Stomach (tissue), 9 donors: ENCODE data around the gene LTB4R2. TPM values are rescaled to one million over a fixed set of nuclear protein-coding genes. Genes with fewer than 3 reads are reported as not detected.

Experiments used
- DNase-seq, 2 donors: peaks; one replicate each; pipeline versions ENCODE4 v3.0.0 to v3.0.0-alpha.2; 2013 to 2019
- H3K27ac ChIP-seq, 5 donors: fragments of 200-600 bp in 4 of 5; sonication (generic) in 4 of 5; one replicate each; pipeline ENCODE4 v1.5.1; 2013 to 2019; ENCODE audit warnings: mild to moderate bottlenecking in 1 of 5, moderate library complexity in 1 of 5
- H3K27me3 ChIP-seq, 3 donors: fragments of 200-600 bp; sonication (generic); one replicate each; pipeline ENCODE4 v1.5.1; 2017 to 2019; ENCODE audit warnings: mixed run types in 1 of 3
- H3K36me3 ChIP-seq, 4 donors: fragments of 200-600 bp; sonication (generic); 1 replicate in 3 of 4; 2 replicates in 1 of 4; pipeline ENCODE4 v1.5.1; 2016 to 2019
- H3K4me1 ChIP-seq, 4 donors: fragments of 200-600 bp; sonication (generic); one replicate each; pipeline ENCODE4 v1.5.1; 2016 to 2019
- H3K4me3 ChIP-seq, 4 donors: fragments of 200-600 bp; sonication (generic) in 3 of 4; one replicate each; pipeline ENCODE4 v1.5.1; 2016 to 2019; ENCODE audit warnings: mild to moderate bottlenecking in 1 of 4
- H3K9me3 ChIP-seq, 4 donors: fragments of 200-600 bp; sonication (generic); one replicate each; pipeline ENCODE4 v1.5.1; 2016 to 2019
- EP300 ChIP-seq: sonication (generic); formaldehyde crosslinking; IDR thresholded peaks from one replicate; pipeline ENCODE4 v1.6.1; 2017; ENCODE audit warnings: antibody characterized with exemption
- POLR2A ChIP-seq, 4 donors: fragments of 450-650 bp; IDR thresholded peaks; one replicate each; pipeline ENCODE4 v1.6.1; 2016; ENCODE audit warnings: antibody characterized with exemption in 4 of 4, control low read depth in 2 of 4, mild to moderate bottlenecking in 1 of 4, moderate library complexity in 1 of 4
- POLR2AphosphoS5 ChIP-seq, 3 donors: sonication (generic); formaldehyde crosslinking; IDR thresholded peaks; one replicate each; pipeline ENCODE4 v1.6.1; 2016; ENCODE audit warnings: antibody characterized with exemption in 3 of 3
- WGBS, 5 donors: extraction: QIAGEN DNeasy Blood & Tissue Kit in 3 of 5; methylation state at CpG; one replicate each; pipeline versions ENCODE4 v1.1.5 to v1.1.7; 2013 to 2018; 5-methylcytosine and 5-hydroxymethylcytosine counted together
- intact Hi-C: fragments of 100-400 bp; cut with DNase I; formaldehyde crosslinking; loops from one replicate; pipeline ENCODE4 v1.15.1; 2023; ENCODE audit warnings: low total_unique reads
- polyA plus RNA-seq, 3 donors: library from polyadenylated mRNA; stranded (reverse); fragments of 200-250 nt; gene quantifications; one replicate each; pipeline ENCODE4 v1.2.3, GENCODE V29; 2013
- total RNA-seq, 5 donors: library from RNA; depleted of rRNA; stranded (reverse); fragments of >200 nt; gene quantifications; one replicate each; pipeline versions ENCODE4 v1.1.0 to v1.2.3, GENCODE V29; 2014 to 2016
- TF ChIP-seq, protein P1 (sequence below), 7 experiments: fragments of 450-650 bp in 4 of 7; fragments of 200-600 bp in 3 of 7; sonication (generic) in 3 of 7; IDR thresholded peaks; one replicate each; pipeline ENCODE4 v1.5.1; 2016 to 2019; ENCODE audit warnings: antibody characterized with exemption in 7 of 7, control low read depth in 2 of 7, mild to moderate bottlenecking in 1 of 7
- donor health status: healthy with polysubstance abuse.
- donor health status: Bipolar disorder and iron deficiency.
- donor health status: healthy.

The LTB4R2 gene
- total and polyA plus RNA-seq, 8 donors: 0.25 to 71.5 (median 11.0) TPM; not detected in 2

DNA sequence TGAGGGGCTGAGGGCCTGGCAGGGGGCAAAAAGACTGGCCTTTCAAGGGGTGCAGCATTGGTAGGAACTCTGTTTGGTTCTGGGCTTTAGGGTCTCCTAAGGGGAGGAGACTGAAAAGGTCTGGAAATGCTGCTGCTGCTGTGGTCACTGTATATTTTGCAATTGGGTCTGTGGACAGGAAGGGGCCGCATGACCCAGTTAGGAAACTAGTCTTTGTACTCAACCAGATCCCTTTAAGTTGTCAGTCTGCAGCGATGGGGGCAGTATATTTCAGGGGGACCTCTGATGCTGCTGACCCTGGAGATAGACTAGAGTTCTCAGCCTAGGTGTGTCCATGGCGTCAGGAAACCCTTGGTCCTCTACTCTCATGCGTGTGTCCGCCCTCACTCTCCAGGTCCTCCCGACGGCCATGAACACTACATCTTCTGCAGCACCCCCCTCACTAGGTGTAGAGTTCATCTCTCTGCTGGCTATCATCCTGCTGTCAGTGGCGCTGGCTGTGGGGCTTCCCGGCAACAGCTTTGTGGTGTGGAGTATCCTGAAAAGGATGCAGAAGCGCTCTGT lies 5.4 kb downstream of the LTB4R2 start:
- TF ChIP-seq EP300: no peak
- TF ChIP-seq, protein P1, sequence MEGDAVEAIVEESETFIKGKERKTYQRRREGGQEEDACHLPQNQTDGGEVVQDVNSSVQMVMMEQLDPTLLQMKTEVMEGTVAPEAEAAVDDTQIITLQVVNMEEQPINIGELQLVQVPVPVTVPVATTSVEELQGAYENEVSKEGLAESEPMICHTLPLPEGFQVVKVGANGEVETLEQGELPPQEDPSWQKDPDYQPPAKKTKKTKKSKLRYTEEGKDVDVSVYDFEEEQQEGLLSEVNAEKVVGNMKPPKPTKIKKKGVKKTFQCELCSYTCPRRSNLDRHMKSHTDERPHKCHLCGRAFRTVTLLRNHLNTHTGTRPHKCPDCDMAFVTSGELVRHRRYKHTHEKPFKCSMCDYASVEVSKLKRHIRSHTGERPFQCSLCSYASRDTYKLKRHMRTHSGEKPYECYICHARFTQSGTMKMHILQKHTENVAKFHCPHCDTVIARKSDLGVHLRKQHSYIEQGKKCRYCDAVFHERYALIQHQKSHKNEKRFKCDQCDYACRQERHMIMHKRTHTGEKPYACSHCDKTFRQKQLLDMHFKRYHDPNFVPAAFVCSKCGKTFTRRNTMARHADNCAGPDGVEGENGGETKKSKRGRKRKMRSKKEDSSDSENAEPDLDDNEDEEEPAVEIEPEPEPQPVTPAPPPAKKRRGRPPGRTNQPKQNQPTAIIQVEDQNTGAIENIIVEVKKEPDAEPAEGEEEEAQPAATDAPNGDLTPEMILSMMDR (IDR thresholded peaks at IDR 0.05): no peak
- TF ChIP-seq POLR2AphosphoS5 (IDR thresholded peaks at IDR 0.05): no peak
- TF ChIP-seq POLR2A (IDR thresholded peaks at IDR 0.05): no peak
- H3K4me1 ChIP-seq: peaks cover 35 to 72% (median 50%) of the 10 kb centered on the region in 4 donors
- 71 to 84% (median 75%) methylated on average over 10 of the region's 10 CpGs for WGBS, 5 donors

DNA sequence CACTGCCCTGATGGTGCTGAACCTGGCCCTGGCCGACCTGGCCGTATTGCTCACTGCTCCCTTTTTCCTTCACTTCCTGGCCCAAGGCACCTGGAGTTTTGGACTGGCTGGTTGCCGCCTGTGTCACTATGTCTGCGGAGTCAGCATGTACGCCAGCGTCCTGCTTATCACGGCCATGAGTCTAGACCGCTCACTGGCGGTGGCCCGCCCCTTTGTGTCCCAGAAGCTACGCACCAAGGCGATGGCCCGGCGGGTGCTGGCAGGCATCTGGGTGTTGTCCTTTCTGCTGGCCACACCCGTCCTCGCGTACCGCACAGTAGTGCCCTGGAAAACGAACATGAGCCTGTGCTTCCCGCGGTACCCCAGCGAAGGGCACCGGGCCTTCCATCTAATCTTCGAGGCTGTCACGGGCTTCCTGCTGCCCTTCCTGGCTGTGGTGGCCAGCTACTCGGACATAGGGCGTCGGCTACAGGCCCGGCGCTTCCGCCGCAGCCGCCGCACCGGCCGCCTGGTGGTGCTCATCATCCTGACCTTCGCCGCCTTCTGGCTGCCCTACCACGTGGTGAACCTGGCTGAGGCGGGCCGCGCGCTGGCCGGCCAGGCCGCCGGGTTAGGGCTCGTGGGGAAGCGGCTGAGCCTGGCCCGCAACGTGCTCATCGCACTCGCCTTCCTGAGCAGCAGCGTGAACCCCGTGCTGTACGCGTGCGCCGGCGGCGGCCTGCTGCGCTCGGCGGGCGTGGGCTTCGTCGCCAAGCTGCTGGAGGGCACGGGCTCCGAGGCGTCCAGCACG lies 6.1 kb downstream of the LTB4R2 start:
- Histone ChIP-seq H3K4me3 (peak overlapping the region in 2 of 4 donors; percentile 18 to 21), H3K36me3 (no peaks in the 10 kb centered on the region), H3K27me3 (peaks cover 0 to 41% (median 4%) of the 10 kb centered on the region in 3 donors), H3K4me1 (peaks cover 30 to 65% (median 43%) of the 10 kb centered on the region in 4 donors), H3K27ac (peak overlapping the region; percentile 37 to 95 (median 66)), H3K9me3 (no peaks in the 10 kb centered on the region)
- WGBS, 5 donors: 25 to 46% (median 31%) methylated on average over 14 to 70 of the region's 70 CpGs
- intact Hi-C loops: no loop called here
- TF ChIP-seq, protein P1 (IDR thresholded peaks at IDR 0.05): peak in 4 of 7 experiments; percentile 8 to 36 (median 22)
- TF ChIP-seq POLR2A (IDR thresholded peaks at IDR 0.05) (no peak), EP300 (no peak), POLR2AphosphoS5 (IDR thresholded peaks at IDR 0.05) (peak in 2 of 3 donors; percentile 14 to 40)
- DNase-seq: peak; percentile 77 to 80

More for the DNA sequence above, 5.4 kb downstream of the LTB4R2 start:
- Histone ChIP-seq H3K9me3 (no peaks in the 10 kb centered on the region), H3K4me3 (peak overlapping the region in 2 of 4 donors; percentile 18 to 21), H3K27me3 (peaks cover 0 to 41% (median 4%) of the 10 kb centered on the region in 3 donors), H3K27ac (peak overlapping the region; percentile 37 to 95 (median 66)), H3K36me3 (no peaks in the 10 kb centered on the region)
- intact Hi-C loops: no loop called here
- no peak for DNase-seq

DNA sequence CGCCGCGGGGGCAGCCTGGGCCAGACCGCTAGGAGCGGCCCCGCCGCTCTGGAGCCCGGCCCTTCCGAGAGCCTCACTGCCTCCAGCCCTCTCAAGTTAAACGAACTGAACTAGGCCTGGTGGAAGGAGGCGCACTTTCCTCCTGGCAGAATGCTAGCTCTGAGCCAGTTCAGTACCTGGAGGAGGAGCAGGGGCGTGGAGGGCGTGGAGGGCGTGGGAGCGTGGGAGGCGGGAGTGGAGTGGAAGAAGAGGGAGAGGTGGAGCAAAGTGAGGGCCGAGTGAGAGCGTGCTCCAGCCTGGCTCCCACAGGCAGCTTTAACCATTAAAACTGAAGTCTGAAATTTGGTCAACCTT lies 6.6 kb downstream of the LTB4R2 start:
- Histone ChIP-seq H3K27me3 (peaks cover 0 to 41% (median 4%) of the 10 kb centered on the region in 3 donors), H3K9me3 (no peaks in the 10 kb centered on the region), H3K36me3 (peaks cover 0 to 3% (median 0%) of the 10 kb centered on the region in 4 donors), H3K27ac (peak overlapping the region; percentile 37 to 95 (median 66)), H3K4me1 (peaks cover 24 to 60% (median 38%) of the 10 kb centered on the region in 4 donors), H3K4me3 (peak overlapping the region in 1 of 4 donors; percentile 18)
- TF ChIP-seq POLR2AphosphoS5 (IDR thresholded peaks at IDR 0.05) (no peak), POLR2A (IDR thresholded peaks at IDR 0.05) (no peak), EP300 (no peak)
- TF ChIP-seq, protein P1 (IDR thresholded peaks at IDR 0.05): no peak
- 43 to 68% (median 54%) methylated on average over 9 to 18 of the region's 18 CpGs for WGBS, 5 donors
- DNase-seq: no peak
- intact Hi-C loops: no loop called here

DNA sequence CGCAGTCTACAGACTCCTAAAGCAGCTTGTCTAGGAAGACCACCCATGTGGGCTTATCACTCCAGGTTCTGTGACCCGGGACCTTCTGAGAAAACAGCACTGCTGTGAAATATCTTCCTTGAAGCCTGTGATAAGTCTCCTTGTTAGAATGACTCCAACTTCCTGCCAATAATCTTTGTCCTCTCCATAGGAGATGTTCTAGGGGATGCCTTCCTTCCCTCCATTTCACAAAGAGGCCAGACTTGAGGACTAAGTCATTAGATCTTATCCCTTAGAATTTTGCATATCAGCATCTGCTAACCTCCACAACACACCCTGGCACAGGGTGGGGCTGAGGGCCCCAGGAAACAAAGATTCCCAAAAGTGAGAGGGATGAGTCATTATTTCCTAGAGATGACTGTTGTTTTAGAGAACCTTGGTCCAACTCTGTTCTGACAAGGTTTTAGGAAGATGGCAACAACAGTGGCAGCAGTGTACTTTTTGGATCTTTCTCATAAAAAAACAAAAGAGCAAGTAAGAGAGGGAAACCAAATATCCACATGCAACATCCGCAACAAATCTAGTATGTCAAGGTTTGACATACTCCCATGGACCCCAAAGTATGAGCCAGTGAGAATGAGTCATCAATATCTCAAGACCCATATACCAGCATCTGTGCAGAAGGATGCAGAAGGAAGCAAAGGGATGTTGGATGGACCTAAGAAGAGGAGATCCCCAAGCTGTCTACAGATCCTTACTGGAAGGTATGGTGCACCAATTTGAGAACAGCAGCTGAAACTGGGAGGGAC lies 7.4 kb downstream of the LTB4R2 start:
- Histone ChIP-seq H3K4me3 (no peak overlapping the region), H3K36me3 (peaks cover 0 to 5% (median 0%) of the 10 kb centered on the region in 4 donors), H3K27ac (peak overlapping the region in 2 of 5 donors; percentile 88 to 95), H3K27me3 (peaks cover 0 to 41% (median 4%) of the 10 kb centered on the region in 3 donors), H3K4me1 (peaks cover 17 to 52% (median 31%) of the 10 kb centered on the region in 4 donors), H3K9me3 (no peaks in the 10 kb centered on the region)
- DNase-seq: no peak
- TF ChIP-seq EP300: no peak
- TF ChIP-seq POLR2AphosphoS5 (IDR thresholded peaks at IDR 0.05): no peak
- TF ChIP-seq, protein P1 (IDR thresholded peaks at IDR 0.05): no peak
- no peak for TF ChIP-seq POLR2A (IDR thresholded peaks at IDR 0.05)
- 88 to 94% (median 91%) methylated on average over 3 of the region's 3 CpGs for WGBS, 5 donors
- intact Hi-C loops: no loop called here
